Anterior cingulate cortex (tissue), 58 donors: ENCODE results near the gene MLIP.
"Not testable (repeated sequence)": the region's sequence is repeated elsewhere in the genome, so short reads cannot be mapped to it uniquely, and the experiment has no call there.

Experiments
- DNase-seq, 58 donors: peaks; one replicate each; lab custom pipeline; 2025; lab: John Stamatoyannopoulos, UW

Gene MLIP

DNA sequence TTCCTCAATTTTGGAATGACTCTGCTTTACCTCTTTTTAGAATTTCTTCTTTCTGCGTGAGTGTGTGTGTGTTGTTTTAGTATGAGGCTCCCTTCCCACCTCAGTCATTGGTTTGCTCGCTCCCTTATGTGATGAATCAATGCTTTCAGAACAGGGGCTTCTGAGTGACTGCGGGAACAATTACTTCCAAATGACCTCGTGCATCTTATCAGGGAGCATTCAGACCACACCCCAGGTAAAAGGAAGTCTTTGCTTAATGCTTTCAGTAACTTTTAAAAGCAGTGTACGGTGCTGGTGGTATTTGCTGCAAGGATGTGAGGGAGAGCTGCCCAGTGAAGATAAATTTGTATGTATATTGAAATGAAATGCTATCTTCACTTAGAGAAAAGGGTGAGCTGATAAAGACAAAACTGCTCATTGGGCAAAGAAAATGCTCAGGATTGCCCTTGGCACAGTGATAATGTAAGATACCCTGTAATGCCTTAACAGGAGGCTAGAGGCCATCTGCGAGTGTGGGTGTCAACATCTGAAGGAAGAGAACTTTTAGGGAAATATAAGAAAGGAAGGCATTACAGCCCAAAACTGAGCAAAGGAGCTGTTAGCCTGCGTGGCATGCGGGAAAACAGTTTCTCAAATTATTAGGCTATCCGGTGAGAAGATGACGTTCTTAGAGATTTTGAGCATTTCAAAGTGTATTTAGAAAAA lies at the start of gene MLIP:
Gene MLIP, plus strand, starts transcription at position 103 of the 705 bp plus-strand sequence. Its CDS starts 37 bp downstream, at position 140.
- peak in 2 of 58 donors; percentile 7 to 25 for DNase-seq

DNA sequence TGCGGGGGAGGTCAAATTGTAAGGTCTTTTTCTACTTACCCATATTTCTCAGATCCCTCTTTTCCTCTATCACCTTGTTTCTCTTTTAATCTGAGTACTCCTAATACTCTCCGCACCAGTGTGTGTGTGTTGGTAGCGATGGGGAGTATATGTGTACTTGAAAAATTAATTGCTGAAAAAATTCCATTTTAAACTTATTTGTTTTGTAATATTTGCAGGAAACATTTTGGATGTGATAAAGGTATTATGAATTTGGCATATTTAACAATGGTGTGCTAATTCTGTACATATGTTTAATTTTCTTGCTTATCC lies 48.1 kb upstream of the MLIP start:
- DNase-seq: no peak

- DNase-seq: no peak
Observed at GRCh38 chr6:54068694-54069093, 42.5 kb upstream of the MLIP start.

DNA sequence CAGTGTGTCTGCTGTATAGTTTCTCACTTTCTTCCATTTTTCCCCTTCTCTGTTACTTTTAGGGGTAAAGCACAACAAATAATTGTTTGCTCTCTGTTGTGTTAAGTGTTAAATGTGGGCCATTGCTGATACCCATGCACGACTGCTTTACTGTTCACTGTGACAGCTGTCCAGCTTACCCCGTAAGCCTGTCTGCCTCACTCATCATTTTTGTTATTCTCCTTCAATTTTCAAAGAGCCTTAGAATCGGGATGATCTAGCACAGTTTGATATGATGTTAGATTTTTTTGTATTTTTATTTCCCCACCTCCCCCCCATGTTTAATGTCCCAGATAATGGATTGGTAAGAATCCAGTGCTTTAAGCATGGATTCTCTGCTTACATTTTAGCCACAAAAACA lies 41.2 kb upstream of the MLIP start:
- DNase-seq: no peak

GRCh38 chr6:54071821-54072340 lies 39.4 kb upstream of the MLIP start:
- no peak for DNase-seq

- DNase-seq: no peak
Observed at GRCh38 chr6:54072635-54073313, 38.5 kb upstream of the MLIP start.

- no peak for DNase-seq
Observed at GRCh38 chr6:54073487-54073886, 37.8 kb upstream of the MLIP start.

DNA sequence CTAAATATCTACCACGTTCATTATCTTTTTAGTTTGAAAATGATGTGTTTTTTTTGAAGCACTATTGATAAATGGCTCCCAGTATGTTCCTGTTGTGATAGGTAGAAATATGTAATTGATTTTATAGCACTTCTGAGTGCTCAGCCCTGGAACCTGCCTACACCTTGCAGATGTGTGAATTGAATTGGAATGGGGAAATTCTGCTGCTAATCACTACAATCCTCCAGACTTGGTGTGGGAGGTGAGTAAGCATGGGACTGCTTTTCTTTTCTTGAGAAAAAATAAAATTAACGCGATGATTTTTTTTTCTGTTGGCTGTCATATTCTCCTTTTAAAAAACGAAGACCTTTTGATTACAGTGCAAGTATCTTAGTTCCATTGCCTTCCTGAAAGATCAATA lies 37.1 kb upstream of the MLIP start:
- DNase-seq: peak in 1 of 58 donors; percentile 6

DNA sequence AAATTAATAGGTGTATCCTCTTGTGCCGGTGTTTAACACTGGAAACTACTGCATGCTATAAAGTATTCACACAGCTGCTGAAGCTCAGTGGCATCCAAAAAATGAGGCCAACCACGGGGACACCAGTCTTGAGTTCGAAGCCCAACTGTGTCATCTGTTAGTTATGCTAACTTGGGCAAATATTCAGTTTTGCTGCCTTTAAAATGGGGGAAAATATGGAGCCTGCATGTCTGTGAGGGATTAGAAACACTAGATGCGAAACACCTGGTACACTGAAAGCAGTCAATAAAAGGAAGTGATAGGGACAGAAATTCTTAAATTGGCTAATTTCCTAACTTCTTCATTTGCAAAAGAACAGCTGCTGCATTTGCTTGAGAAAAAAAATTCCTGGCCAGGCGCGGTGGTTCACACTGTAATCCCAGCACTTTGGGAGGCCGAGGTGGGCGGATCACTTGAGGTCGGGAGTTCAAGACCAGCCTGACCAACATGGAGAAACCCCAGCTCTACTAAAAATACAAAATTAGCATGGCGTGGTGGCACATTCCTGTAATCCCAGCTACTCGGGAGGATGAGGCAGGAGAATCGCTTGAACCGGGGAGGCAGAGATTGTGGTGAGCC lies 36.6 kb upstream of the MLIP start:
- DNase-seq: no peak

DNA sequence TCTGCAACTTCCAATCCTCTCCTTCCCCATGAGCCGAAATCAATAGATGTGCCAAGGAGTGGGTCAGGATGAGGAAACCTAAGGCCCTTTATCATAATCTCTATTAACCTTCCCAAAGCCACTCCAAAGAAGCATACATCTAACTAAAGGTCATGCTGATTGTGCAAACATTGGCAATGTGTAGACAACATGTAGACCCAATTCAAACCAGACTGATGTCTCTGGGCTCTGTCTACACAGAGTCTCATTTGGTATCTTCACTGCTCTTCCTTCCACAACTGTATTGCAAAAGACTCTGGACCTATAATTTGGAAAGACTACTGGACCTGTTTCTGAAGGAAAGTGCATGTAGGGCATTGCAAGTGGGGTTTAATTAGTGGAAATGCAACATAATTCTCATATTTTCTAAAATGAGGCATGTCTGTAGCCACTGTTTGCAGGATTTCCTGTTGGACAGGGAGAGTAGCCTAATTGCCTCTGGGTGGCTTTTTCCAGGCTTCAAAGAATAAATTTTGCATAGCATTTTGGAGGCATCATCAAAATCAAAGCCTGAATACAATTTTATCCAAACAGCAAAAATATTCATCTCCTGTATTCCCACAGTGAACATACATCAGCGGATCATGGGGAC lies 35.0 kb upstream of the MLIP start:
- no peak for DNase-seq

GRCh38 chr6:54081499-54081898 lies 29.7 kb upstream of the MLIP start:
- not testable (repeated sequence) for DNase-seq

DNA sequence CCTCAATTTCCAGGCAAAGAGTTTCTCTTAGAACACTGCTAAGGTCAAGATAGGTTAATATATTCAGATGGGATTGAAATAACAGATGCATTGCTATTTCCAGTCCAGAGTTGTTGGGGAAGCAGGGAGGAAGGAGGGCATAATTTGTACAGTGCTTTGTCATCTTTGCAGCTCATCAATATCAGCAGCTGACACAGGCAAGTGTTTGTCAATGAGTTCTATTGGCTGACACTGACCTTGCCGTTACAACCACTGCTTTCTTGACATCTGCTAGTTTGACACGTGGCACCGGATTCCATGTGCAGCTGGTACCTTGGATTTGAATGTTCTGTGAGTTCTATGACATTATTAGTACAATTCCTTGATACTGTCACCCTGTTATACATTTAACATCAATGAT lies 28.0 kb upstream of the MLIP start:
- no peak for DNase-seq

DNA sequence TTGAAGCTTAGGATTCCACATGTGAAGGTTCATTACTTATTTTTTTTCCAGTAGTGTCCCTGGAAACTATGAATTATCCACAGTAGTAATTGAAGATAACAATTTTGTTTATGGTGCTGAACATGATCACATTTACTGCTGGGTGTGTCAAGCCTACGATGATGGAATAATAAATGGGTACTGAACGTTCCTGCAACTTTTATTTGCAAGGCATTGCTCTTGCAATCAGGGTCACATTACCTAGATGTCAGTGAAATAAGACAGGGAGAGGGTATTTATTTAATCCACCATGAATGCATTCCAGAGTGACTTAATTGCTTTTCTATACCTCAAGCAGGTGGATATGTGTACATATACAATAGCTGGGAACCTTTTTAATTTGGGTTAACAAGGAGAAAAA lies 27.0 kb upstream of the MLIP start:
- DNase-seq: no peak

DNA sequence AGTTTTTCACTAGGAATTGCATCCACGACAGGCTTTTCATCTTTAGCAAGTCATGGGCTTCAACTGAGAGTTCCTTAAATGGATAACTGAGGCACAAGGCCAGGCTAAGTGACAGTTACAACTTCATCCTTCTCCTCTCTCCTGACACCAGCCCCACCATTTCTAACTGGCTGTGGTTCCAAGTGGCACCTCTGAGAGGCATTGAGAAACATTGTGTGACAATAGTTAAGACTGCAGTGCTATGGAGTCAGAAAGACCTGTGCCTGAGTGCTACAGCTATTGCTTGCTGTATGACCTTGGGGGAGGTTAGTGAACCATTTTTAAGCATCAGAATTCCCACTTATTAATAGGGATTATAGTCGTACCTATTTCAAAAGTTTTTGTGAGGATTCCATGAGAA lies 26.2 kb upstream of the MLIP start:
- peak in 1 of 58 donors; percentile 20 for DNase-seq

GRCh38 chr6:54085541-54085940 lies 25.7 kb upstream of the MLIP start:
- DNase-seq: peak in 7 of 58 donors; percentile 7 to 50 (median 13)

DNA sequence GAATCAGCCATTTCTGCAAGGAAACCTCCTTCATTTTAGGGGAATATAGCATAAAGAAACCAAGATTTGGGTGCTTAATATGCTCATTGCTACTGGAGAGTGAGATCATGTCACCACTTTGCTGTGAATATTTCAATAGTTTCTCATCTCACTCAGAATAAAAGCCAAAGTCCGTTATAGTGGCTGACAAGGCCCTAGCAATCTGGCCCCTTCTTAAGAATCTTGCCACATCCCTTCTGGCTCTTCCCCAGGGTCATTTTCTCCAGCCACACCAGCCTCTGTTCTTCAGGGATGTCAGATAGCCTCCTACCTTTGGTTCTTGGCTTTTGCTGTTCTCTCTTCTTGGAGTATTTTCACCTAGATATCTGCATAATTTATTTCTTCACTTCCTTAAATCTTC lies 24.8 kb upstream of the MLIP start:
- no peak for DNase-seq

GRCh38 chr6:54087721-54088120 lies 23.5 kb upstream of the MLIP start:
- DNase-seq: no peak

DNA sequence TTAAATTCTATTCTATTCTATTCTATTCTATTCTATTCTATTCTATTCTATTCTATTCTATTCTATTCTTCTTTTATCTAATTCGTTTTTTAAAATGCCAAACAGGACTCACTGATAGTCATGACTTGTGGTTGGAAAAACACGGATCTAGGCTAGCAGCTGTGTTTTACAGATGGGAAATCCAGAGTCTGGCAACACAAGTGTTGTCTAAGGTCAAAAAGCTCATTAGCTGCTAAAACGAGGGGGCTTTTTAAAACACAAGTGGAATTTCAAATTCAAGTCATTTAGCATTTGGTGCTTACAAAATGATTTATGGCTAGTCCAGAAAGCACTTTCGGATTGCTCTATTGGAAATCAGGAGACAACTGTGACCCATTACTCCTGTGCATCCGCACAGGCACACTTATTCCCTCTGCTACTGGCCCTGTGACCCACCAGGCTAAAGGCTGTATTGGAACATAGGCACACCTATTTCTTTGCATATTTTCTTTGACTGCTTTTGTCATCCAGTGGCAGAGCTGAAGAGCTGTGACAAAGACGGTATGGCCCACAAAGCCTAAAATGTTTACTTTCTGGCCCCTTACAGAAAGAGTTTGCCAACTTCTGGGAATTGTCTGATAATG lies 17.8 kb upstream of the MLIP start:
- no peak for DNase-seq

GRCh38 chr6:54094293-54094692 lies 16.9 kb upstream of the MLIP start:
- no peak for DNase-seq

DNA sequence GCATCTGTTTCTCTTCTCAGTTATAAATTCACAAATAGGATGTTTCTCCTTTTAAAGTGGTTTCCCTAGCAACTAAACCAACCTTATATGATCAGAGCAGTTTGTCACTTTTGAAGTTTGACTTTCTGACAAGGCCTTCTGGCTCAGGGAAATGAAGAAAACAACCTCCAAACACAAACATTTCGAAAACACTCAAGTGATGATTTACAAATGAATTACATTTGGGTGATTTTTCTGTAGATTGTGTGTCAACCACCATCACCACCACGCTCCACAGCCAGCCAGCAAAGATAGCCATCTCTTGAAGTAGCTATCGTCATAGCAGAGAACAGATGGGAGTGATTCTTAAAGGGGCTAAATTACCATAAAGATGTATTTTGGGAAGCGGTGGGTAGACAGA lies 16.5 kb upstream of the MLIP start:
- DNase-seq: peak in 9 of 58 donors; percentile 5 to 51 (median 21)

DNA sequence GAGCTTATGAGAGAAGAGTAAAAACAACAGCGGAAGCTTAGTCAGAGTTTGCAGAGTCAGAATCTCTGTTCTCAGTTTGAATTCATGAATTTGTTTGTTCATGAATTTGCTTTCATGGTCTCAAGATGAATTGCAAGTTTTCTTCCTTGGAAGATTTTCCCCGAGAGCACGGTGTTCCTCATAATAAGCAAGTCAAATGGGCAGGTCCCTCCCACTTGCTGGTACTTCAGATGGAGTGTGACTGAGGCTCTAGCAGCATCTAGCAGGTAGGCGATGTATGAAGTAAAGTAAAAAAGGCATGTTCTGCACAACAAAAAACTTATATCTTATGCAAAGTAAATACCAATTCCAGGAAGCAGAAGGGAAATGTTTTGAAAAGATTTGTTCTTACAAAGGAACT lies 15.5 kb upstream of the MLIP start:
- peak in 11 of 58 donors; percentile 4 to 71 (median 24) for DNase-seq
